Natural killer cell treated with Interleukin-12 subunit alpha and Interleukin-12 subunit beta and Interleukin-15 and Interleukin-18, amount 100 ng/mL, for 72 hours (primary cell): ENCODE measurements around the gene CALN1. TPM values are rescaled to one million over a fixed set of nuclear protein-coding genes. Genes with fewer than 3 reads are reported as not detected.

Experiments used
- ATAC-seq, 2 donors: fragments of 150-1000 bp; cut with Tn5 transposase in 1 of 2; sonication (Bioruptor Pico), chemical (Tn5 transposase) in 1 of 2; 2 replicates each; pipeline ENCODE4 v1.10.0; 2021
- DNase-seq: peaks from one replicate; pipeline ENCODE4 v3.0.0; 2022; ENCODE audit warnings: low spot score
- H3K27ac Mint-ChIP-seq, 2 donors: 1 replicate in 1 of 2; 2 replicates in 1 of 2; pipeline ENCODE4 v1.8.0; 2022; ENCODE audit warnings: mixed read lengths in 2 of 2, mild to moderate bottlenecking in 1 of 2, moderate library complexity in 1 of 2
- H3K27me3 Mint-ChIP-seq, 2 donors: 1 replicate in 1 of 2; 2 replicates in 1 of 2; pipeline ENCODE4 v1.8.0; 2022; ENCODE audit warnings: mixed read lengths in 2 of 2
- H3K36me3 Mint-ChIP-seq: one replicate; pipeline ENCODE4 v1.8.0; 2022; ENCODE audit warnings: mixed read lengths
- H3K4me1 Mint-ChIP-seq, 2 donors: 1 replicate in 1 of 2; 2 replicates in 1 of 2; pipeline ENCODE4 v1.8.0; 2022; ENCODE audit warnings: low read depth in 2 of 2, mixed read lengths in 2 of 2, mild to moderate bottlenecking in 1 of 2
- H3K4me3 Mint-ChIP-seq: one replicate; pipeline ENCODE4 v1.8.0; 2022; ENCODE audit warnings: mixed read lengths
- H3K9me3 Mint-ChIP-seq: 2 replicates; pipeline ENCODE4 v1.8.0; 2022; ENCODE audit warnings: mixed read lengths
- total RNA-seq, 2 donors: library from RNA; stranded (reverse); gene quantifications; one replicate each; pipeline ENCODE4 v1.2.3, GENCODE V29; 2022

CALN1 gene
- total RNA-seq, 2 donors from 2014 or later: not detected

- DNase-seq (no peak), ATAC-seq (no peak)
- H3K27me3 Mint-ChIP-seq: peaks cover 0 to 6% of the 10 kb centered on the region in 2 donors
- no peak overlapping the region for H3K4me3 Mint-ChIP-seq
- H3K36me3 Mint-ChIP-seq: no peaks in the 10 kb centered on the region
- no peaks in the 10 kb centered on the region for H3K4me1 Mint-ChIP-seq
- peaks cover 2% of the 10 kb centered on the region for H3K9me3 Mint-ChIP-seq
- H3K27ac Mint-ChIP-seq: no peak overlapping the region
These were observed 146.8 kb downstream of the CALN1 start for GRCh38 chr7:72265071-72265904.

GRCh38 chr7:72260406-72260805, 151.7 kb downstream of the CALN1 start:
- Mint-ChIP-seq H3K9me3 (peaks cover 4% of the 10 kb centered on the region), H3K4me1 (no peaks in the 10 kb centered on the region), H3K4me3 (no peak overlapping the region), H3K27me3 (peaks cover 0 to 5% of the 10 kb centered on the region in 2 donors), H3K36me3 (no peaks in the 10 kb centered on the region), H3K27ac (no peak overlapping the region)
- ATAC-seq (no peak), DNase-seq (no peak)

GRCh38 chr7:72258074-72258473, 154.1 kb downstream of the CALN1 start:
- H3K27me3 Mint-ChIP-seq: peaks cover 0 to 2% of the 10 kb centered on the region in 2 donors
- H3K27ac Mint-ChIP-seq: no peak overlapping the region
- ATAC-seq: no peak
- H3K4me1 Mint-ChIP-seq: no peaks in the 10 kb centered on the region
- no peak overlapping the region for H3K4me3 Mint-ChIP-seq
- no peaks in the 10 kb centered on the region for H3K36me3 Mint-ChIP-seq
- DNase-seq: no peak
- H3K9me3 Mint-ChIP-seq: peaks cover 4% of the 10 kb centered on the region

GRCh38 chr7:72254455-72254854, 157.7 kb downstream of the CALN1 start:
- Mint-ChIP-seq H3K36me3 (no peaks in the 10 kb centered on the region), H3K27me3 (peaks cover 0 to 2% of the 10 kb centered on the region in 2 donors), H3K27ac (no peak overlapping the region), H3K4me3 (no peak overlapping the region), H3K4me1 (no peaks in the 10 kb centered on the region), H3K9me3 (no peaks in the 10 kb centered on the region)
- no peak for DNase-seq
- ATAC-seq: no peak

GRCh38 chr7:72249106-72249505, 163.0 kb downstream of the CALN1 start:
- H3K9me3 Mint-ChIP-seq: peaks cover 4% of the 10 kb centered on the region
- no peak for DNase-seq
- H3K27me3 Mint-ChIP-seq: no peaks in the 10 kb centered on the region
- H3K4me1 Mint-ChIP-seq: no peaks in the 10 kb centered on the region
- H3K36me3 Mint-ChIP-seq: peaks cover 6% of the 10 kb centered on the region
- ATAC-seq: no peak
- H3K27ac Mint-ChIP-seq: no peak overlapping the region
- no peak overlapping the region for H3K4me3 Mint-ChIP-seq

GRCh38 chr7:72244826-72245398, 167.2 kb downstream of the CALN1 start:
- ATAC-seq (no peak), DNase-seq (no peak)
- Mint-ChIP-seq H3K36me3 (peaks cover 6% of the 10 kb centered on the region), H3K9me3 (peaks cover 4% of the 10 kb centered on the region), H3K4me3 (no peak overlapping the region), H3K4me1 (no peaks in the 10 kb centered on the region), H3K27ac (no peak overlapping the region), H3K27me3 (no peaks in the 10 kb centered on the region)

GRCh38 chr7:72243329-72243728, 168.8 kb downstream of the CALN1 start:
- DNase-seq (no peak), ATAC-seq (no peak)
- Mint-ChIP-seq H3K36me3 (peaks cover 2% of the 10 kb centered on the region), H3K9me3 (peaks cover 1% of the 10 kb centered on the region), H3K4me1 (no peaks in the 10 kb centered on the region), H3K4me3 (no peak overlapping the region), H3K27ac (no peak overlapping the region), H3K27me3 (no peaks in the 10 kb centered on the region)

- Mint-ChIP-seq H3K27me3 (peaks cover 0 to 4% of the 10 kb centered on the region in 2 donors), H3K9me3 (peaks cover 4% of the 10 kb centered on the region), H3K4me1 (no peaks in the 10 kb centered on the region), H3K36me3 (no peaks in the 10 kb centered on the region), H3K27ac (no peak overlapping the region), H3K4me3 (no peak overlapping the region)
- DNase-seq (no peak), ATAC-seq (no peak)
These were observed 176.8 kb downstream of the CALN1 start for GRCh38 chr7:72235351-72235750.

GRCh38 chr7:72234086-72234485, 178.1 kb downstream of the CALN1 start:
- DNase-seq (no peak), ATAC-seq (no peak)
- no peaks in the 10 kb centered on the region for H3K4me1 Mint-ChIP-seq
- H3K9me3 Mint-ChIP-seq: peaks cover 4% of the 10 kb centered on the region
- H3K27ac Mint-ChIP-seq: no peak overlapping the region
- H3K27me3 Mint-ChIP-seq: peaks cover 0 to 4% of the 10 kb centered on the region in 2 donors
- H3K4me3 Mint-ChIP-seq: no peak overlapping the region
- H3K36me3 Mint-ChIP-seq: no peaks in the 10 kb centered on the region

- Mint-ChIP-seq H3K36me3 (no peaks in the 10 kb centered on the region), H3K4me1 (no peaks in the 10 kb centered on the region), H3K9me3 (peaks cover 7% of the 10 kb centered on the region), H3K4me3 (no peak overlapping the region), H3K27ac (no peak overlapping the region), H3K27me3 (peaks cover 0 to 4% of the 10 kb centered on the region in 2 donors)
- ATAC-seq (no peak), DNase-seq (no peak)
These were observed 181.9 kb downstream of the CALN1 start for GRCh38 chr7:72230281-72230680.

- H3K4me3 Mint-ChIP-seq: no peak overlapping the region
- no peaks in the 10 kb centered on the region for H3K27me3 Mint-ChIP-seq
- ATAC-seq (no peak), DNase-seq (no peak)
- H3K27ac Mint-ChIP-seq: no peak overlapping the region
- H3K36me3 Mint-ChIP-seq: no peaks in the 10 kb centered on the region
- peaks cover 6% of the 10 kb centered on the region for H3K9me3 Mint-ChIP-seq
- H3K4me1 Mint-ChIP-seq: no peaks in the 10 kb centered on the region
These were observed 188.8 kb downstream of the CALN1 start for GRCh38 chr7:72223351-72223750.

- Mint-ChIP-seq H3K4me1 (no peaks in the 10 kb centered on the region), H3K36me3 (no peaks in the 10 kb centered on the region), H3K27ac (no peak overlapping the region), H3K4me3 (no peak overlapping the region), H3K27me3 (no peaks in the 10 kb centered on the region), H3K9me3 (peaks cover 4% of the 10 kb centered on the region)
- DNase-seq (no peak), ATAC-seq (no peak)
These were observed 190.0 kb downstream of the CALN1 start for GRCh38 chr7:72222136-72222535.

GRCh38 chr7:72219500-72219899, 192.6 kb downstream of the CALN1 start:
- H3K27ac Mint-ChIP-seq: no peak overlapping the region
- no peaks in the 10 kb centered on the region for H3K36me3 Mint-ChIP-seq
- H3K4me1 Mint-ChIP-seq: no peaks in the 10 kb centered on the region
- no peaks in the 10 kb centered on the region for H3K27me3 Mint-ChIP-seq
- no peak overlapping the region for H3K4me3 Mint-ChIP-seq
- ATAC-seq (no peak), DNase-seq (no peak)
- H3K9me3 Mint-ChIP-seq: peaks cover 4% of the 10 kb centered on the region

GRCh38 chr7:72217151-72217550, 195.0 kb downstream of the CALN1 start:
- H3K27ac Mint-ChIP-seq: no peak overlapping the region
- ATAC-seq: no peak
- no peaks in the 10 kb centered on the region for H3K27me3 Mint-ChIP-seq
- H3K4me3 Mint-ChIP-seq: no peak overlapping the region
- DNase-seq: no peak
- H3K36me3 Mint-ChIP-seq: no peaks in the 10 kb centered on the region
- H3K9me3 Mint-ChIP-seq: no peaks in the 10 kb centered on the region
- H3K4me1 Mint-ChIP-seq: no peaks in the 10 kb centered on the region
